Stimulated activated naive CD8-positive, alpha-beta T cell treated with anti-CD3 and anti-CD28 coated beads, Interleukin-15, Interleukin-2, amounts not matched to agents 100 U/mL and 50 U/mL, for 24 hours (primary cell): ENCODE measurements around the gene CITED4.
A peak's percentile ranks its signal among the peaks of the same experiment; 100 is the strongest.
"Not testable (repeated sequence)": the region's sequence is repeated elsewhere in the genome, so short reads cannot be mapped to it uniquely, and the experiment has no call there.

Experiments used
- ATAC-seq: fragments of 150-1000 bp; cut with Tn5 transposase; one replicate; pipeline ENCODE4 v1.10.0; 2021
- DNase-seq: peaks from one replicate; pipeline ENCODE4 v3.0.0; 2021

Gene CITED4

DNA sequence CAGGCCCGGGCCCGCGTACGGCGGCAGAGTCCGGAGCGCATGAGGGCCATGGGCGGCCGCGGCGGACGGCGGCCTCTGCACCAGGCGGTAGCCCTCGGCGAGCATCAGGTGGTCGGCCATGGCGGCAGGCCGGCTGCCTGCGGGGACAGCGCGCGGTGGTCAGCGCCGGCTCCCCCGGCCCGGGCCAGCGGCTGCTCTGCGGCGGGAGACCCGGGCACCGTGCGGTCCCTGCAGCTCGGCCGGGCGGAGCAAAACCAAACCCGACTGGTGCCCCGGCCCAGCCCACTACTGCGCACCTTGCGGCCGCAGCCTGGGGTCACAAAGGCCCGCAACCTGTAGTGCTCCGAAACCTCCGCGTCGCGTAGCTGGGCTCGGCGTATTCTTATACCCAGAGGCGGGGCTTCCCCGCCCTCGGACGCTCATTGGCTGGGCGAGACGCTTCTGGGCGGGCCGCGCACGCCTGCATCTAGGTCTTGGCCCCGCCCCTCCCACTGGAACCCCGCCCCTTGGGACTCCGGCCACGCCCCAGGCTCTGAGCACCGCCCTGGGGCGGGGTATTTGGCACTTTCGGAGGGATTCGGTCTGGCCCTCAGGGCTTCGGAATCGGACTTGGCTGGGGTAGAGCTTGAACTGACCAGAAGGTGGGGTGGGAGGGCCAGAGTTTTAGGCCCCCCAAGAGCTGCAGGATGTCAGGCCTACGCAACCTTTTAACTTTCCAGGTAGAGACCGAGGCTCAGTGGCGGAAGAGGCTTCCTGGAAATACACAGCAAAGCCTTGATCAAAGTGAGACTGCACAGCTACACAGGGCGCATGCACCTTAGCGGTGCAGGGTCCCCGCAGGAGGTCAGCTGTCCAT, at the start of gene CITED4:
TSS of gene CITED4 (minus strand) at position 356 of the 856 bp plus-strand sequence. CDS start at position 120, 236 bp downstream.
- ATAC-seq (peak; percentile 97), DNase-seq (peak; percentile 96)

DNA sequence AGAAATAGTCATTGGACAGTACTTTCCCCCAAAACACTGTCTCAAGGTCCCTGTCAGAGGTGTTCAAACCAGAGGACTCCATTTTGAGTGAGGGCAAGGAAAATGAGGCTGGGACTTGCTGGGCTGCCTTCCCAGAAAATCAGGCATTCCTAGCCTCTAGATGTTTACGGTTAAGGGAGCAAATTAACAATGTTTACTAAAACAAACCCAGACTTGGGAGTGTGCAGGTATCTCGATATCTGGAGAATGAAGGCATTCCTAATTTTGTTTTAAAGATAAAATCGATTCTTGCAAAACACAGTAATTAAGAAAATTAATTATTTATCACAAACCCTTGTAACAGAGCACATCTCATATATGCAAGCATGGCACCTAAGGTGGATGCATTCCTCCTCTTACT, 48.9 kb upstream of the CITED4 start:
- ATAC-seq = no peak
- DNase-seq = no peak

DNA sequence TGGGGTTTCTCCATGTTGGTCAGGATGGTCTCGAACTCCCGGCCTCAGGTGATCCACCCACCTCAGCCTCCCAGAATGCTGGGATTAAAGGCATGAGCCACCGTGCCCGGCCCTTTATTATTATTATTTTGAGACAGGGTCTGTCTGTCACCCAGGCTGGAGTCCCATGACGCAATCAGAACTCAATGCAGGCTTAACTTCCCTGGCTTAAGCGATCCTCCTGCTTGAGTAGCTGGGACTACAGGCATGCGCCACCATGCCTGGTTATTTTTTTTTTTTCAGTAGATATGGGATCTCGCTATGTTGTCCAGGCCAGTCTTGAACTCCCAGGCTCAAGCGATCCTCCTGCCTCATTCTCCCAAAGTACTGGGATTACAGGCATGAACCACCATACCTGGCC, 47.1 kb upstream of the CITED4 start:
- no peak for ATAC-seq
- DNase-seq = no peak

DNA sequence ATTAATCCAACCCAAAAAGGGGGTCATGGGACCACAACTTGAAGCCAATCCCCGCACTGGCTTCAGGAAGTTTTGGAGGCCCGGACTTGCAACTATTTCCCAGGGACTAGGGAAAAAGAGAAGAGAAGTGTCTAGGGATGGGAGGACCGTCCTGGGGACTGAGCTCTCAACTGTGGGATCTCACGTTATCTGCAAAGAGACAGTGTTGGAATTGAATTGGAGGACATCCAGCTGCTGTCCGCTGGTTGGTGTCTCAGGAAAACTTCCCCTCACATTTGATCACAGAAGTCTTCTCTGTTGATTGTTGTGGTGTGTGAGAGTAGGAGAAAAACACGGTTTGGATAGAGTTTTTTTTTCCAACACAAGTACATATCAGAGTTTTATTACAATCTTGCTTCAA, 46.2 kb upstream of the CITED4 start:
- no peak for ATAC-seq
- DNase-seq = no peak

DNA sequence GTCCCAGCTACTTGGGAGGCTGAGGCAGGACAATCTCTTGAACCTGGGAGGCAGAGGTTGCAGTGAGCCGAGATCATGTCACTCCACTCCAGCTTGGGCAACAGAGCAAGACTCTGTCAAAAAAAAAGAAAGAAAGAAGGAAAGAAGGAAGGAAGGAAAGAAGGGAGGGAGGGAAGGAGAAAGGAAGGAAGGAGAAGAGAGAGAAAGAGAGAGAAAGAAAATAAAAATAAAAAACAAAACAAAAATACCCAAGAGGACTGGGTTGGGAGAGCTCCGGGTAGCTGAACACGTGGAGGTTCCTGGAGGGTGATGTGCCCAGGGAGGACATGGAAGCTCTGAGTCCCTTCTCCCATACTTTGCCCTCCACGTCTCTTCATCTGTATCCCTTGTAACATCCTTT, 45.7 kb upstream of the CITED4 start:
- ATAC-seq = no peak
- no peak for DNase-seq

DNA sequence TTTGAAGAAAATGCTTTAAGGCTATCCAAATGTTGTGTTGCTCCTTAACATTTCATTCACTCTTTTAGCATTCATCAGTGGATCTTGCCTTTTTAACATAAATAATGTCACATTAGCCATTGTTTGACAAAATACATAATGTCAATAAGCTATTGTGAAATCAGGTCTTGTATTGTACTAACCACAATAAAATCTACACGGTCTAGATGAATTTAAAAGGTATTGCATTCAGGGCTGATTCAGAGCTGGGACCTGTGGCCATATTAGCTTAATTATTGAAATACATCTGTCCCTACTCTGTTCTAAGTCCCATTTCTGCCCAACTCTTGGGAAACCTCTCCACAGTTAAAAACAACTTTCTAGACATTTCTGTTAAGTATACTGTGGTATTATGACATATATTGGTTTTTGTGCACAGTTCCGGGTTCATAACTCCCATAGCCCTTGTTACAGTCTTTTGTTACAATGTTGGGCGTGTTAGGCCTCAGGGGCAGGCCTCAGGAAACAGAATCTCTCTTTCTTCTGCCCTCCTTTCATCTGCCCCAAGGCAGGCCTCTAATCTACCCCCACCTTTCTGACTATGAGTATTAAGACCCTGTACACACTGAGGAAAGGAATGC, 44.7 kb upstream of the CITED4 start:
- no peak for ATAC-seq
- DNase-seq = no peak

DNA sequence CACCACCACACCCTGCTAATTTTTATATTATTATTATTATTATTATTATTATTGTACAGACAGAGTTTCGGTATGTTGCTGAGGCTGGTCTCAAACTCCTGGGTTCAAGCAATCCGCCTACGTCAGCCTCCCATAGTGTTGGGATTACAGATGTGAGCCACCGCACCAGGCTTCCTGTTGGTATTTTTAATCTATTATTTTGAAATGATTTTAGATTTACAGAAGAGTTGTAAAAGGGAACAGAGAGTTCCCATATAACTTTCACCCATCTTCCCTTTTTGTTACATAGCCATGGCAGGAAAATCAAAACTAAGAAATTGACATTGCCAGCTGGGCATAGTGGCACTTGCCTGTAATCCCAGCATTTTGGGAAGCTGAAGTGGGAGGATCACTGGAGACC, 42.9 kb upstream of the CITED4 start:
- ATAC-seq (no peak), DNase-seq (no peak)

GRCh38 chr1:40903106-40903505, 40.9 kb upstream of the CITED4 start:
- no peak for ATAC-seq

GRCh38 chr1:40901886-40902852, 40.0 kb upstream of the CITED4 start:
- peak; percentile 61 for ATAC-seq
- DNase-seq = no peak

More at GRCh38 chr1:40903106-40903505, 40.9 kb upstream of the CITED4 start:
- DNase-seq = no peak

DNA sequence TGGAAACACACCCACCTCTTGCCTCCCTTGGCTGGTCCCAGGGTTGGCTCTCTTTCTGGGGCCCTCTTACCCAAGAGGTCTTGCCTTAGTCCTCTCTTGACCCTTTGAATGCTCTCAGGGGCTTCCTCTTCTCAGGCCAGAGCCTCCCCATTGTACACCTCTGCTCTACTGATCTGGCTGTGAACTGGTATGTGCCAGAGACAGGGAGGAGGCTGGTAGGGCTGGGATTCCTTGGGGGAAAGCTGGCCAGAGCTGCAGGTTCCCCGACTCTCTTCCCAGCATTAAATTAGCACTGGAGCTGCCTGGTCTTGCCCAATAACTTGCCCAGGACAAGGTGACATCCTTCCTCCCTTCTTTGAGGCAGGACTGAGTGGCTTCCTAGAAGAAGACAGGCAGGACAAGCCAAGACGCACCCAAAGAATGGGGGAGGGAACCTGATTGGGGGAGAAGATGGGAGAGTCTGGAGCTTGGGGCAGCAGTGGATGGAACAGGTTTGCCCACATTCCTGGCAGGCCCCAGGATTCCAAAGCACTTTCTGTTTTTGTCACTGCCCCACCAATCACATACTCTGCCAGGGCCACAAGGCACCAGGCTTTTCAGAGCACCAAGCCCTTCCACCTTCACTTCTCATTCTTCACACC, 37.2 kb upstream of the CITED4 start:
- no peak for DNase-seq
- no peak for ATAC-seq

DNA sequence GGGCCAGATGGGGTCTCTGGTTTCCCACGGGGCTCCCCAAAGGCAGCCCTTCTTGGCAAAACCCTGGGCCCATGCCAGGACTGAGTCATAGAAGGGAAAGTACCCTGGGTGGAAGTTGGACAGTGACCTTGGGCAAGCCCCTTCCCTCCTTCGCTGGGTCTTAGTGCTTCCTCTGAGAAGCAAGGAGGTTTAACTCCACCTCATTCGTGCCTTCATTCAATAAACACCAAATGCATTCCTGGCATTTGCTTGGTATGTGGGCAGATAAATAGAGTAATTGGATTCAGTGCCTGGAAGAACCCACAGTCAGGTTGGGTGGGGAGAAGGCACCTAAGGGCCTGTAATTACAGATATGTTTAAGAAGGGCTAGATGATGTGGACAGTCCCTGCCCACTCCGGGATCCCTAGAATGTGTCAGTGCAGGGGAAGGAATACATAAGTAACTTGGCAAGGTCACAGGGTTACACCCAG, 36.3 kb upstream of the CITED4 start:
- ATAC-seq (no peak), DNase-seq (peak; percentile 37)

DNA sequence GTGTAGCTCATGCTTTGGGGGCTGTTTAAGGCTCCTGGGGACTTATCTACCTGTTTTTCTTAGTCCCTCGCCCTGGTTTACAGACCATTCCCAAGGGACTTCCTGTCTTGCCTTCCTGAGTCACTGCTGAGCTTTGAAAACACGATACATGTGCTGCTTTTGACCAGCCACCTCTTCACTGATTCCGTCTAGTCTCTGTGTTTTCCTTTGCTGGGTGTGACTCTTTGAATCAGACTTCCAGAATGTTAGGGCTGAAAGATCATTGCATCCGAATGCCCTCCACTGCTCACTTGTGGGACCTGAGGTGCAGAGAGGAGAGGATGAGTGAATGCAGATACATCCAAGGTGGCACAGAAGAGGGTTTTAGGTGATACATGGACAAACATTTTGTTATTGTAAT, 35.4 kb upstream of the CITED4 start:
- ATAC-seq (no peak), DNase-seq (no peak)

- DNase-seq (no peak), ATAC-seq (no peak)
Measured at GRCh38 chr1:40896482-40896881, 34.3 kb upstream of the CITED4 start.

- DNase-seq (peak; percentile 19), ATAC-seq (peak; percentile 63)
Measured at GRCh38 chr1:40895601-40896000, 33.4 kb upstream of the CITED4 start.

- not testable (repeated sequence) for ATAC-seq, DNase-seq
Measured at GRCh38 chr1:40894858-40895257, 32.7 kb upstream of the CITED4 start.

GRCh38 chr1:40894455-40894854, 32.3 kb upstream of the CITED4 start:
- ATAC-seq (no peak), DNase-seq (no peak)

- ATAC-seq (no peak), DNase-seq (no peak)
Measured at GRCh38 chr1:40893946-40894345, 31.8 kb upstream of the CITED4 start.

GRCh38 chr1:40892354-40892753, 30.2 kb upstream of the CITED4 start:
- DNase-seq = no peak
- no peak for ATAC-seq

- DNase-seq = no peak
Measured at GRCh38 chr1:40890771-40891170, 28.6 kb upstream of the CITED4 start.

GRCh38 chr1:40887652-40888051, 25.5 kb upstream of the CITED4 start:
- ATAC-seq (no peak), DNase-seq (no peak)

More at GRCh38 chr1:40890771-40891170, 28.6 kb upstream of the CITED4 start:
- ATAC-seq = no peak

DNA sequence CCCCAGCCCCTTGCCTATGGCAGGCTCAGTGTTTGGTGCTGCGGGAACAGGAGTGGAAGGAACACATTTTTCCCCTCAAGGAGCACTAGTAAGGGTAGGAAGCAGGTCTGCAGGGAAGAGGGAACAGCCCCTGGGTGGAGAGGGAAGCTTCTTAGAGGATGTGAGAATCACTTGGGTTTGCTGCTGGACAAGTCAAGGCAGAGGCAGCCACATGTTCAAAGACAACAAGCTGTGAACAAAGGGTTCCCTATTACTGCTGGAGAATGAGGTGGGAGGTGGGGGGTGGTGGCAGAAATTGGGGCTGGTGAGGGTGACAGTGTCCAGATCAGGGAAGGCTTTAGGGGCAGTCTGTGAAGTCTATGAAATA, 24.8 kb upstream of the CITED4 start:
- ATAC-seq = no peak
- no peak for DNase-seq
